GM21619 (cell line): ENCODE results near the gene CA6.
"Not testable (repeated sequence)": the region's sequence is repeated elsewhere in the genome, so short reads cannot be mapped to it uniquely, and the experiment has no call there.

Experiments
- ATAC-seq: cut with Tn5 transposase; IDR thresholded peaks from one replicate; pipeline ENCODE4 v1.9.1; 2021; ENCODE audit not compliant: unreplicated experiment

Gene CA6

DNA sequence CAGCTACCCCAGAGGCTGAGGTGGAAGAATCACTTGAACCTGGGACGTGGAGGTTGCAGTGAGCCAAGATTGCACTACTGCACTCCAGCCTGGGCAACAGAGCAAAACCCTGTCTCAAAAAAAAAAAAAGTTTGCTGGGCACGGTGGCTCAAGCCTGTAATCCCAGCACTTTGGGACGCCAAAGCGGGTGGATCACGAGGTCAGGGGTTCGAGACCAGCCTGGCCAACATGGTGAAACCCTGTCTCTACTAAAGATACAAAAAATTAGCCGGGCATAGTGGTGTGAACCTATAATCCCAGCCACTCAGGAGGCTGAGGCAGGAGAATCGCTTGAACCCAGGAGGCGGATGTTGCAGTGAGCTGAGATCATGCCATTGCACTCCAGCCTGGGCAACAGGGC, 23.2 kb downstream of the CA6 start:
- not testable (repeated sequence) for ATAC-seq

DNA sequence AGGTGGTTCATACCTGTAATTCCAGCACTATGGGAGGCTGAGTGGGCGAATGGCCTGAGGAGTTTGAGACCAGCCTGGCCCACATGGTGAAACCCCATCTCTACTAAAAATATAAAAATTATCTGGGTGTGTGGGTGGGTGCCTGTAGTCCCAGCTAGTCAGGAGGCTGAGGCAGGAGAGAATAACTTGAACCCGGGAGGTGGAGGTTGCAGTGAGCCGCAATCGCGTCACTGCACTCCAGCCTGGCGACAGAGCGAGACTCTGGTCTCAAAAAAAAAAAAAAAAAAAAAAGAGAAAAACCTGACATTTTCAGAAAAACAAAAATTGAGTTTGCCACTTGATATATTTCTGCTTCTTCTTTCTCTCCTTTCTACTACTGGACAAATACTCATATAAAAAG, 24.3 kb downstream of the CA6 start:
- no peak for ATAC-seq

- no peak for ATAC-seq
Observed at GRCh38 chr1:8970870-8971337, 25.2 kb downstream of the CA6 start.

GRCh38 chr1:8974551-8974950, 28.9 kb downstream of the CA6 start:
- no peak for ATAC-seq

DNA sequence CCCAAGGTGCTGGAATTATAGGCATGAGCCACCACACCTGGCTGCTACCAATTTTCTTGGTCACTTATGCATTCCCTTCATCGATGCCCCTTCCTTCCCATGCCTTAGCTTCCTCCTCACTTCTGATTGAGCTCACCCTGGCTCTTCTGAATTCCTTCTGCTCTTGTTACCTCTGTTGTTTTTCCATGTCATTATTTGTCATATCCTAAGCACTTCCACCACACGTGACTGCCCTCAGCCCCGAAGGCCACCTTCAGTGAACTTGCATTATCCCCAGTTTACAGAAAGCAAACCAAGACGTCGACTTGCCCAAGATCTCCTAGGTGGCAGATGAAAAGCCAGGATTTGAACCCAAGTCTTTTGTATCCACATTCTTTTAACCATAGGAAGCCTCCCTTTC, 30.7 kb downstream of the CA6 start:
- ATAC-seq, result no peak

DNA sequence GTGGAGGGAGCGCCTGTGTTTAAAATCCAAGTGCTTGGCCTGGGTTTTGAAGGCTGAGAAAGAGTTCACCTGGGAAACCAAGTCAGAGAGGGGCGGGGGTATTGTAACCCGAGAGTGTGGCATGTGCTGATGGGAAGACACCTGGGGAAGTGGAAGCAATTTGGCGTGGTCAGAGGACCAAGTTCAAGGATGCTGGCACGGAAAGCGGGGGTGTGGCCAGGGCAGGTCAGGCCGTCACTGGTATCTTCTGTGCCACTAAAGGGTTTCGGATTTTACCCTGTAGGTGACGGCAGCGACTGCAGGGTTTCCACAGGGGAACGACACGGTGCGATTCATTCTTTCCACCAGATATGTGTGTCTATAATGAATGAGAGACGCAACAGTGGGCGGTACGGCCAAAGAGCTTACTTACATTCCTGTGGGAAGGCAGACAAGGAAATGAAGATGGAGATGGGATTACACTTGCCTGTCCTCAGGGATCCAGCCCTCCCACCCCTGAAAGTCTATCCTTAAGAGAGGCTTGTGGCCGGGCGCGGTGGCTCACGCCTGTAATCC, 31.3 kb downstream of the CA6 start:
- ATAC-seq, result no peak

DNA sequence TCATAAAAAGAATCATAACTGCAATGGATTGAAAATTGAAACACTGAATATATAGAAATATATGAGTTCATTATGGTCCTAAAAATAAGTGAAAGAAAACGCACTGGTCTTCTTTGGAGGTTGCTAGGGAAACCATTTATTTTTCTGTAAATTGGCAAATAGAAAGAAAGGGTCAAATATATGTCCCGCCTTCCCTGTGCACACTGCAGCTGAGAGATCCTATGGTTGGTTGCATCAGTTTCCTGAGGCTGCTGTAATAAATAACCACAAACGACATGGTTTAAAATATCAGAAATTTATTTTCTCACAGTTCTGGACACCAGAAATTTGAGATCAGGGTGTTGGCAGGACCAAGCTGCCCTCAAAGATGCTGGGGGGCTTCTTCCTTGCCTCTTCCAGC, 35.0 kb downstream of the CA6 start:
- ATAC-seq, result no peak

- no peak for ATAC-seq
Observed at GRCh38 chr1:8981169-8981568, 35.5 kb downstream of the CA6 start.

- ATAC-seq, result no peak
Observed at GRCh38 chr1:8984203-8984602, 38.5 kb downstream of the CA6 start.

DNA sequence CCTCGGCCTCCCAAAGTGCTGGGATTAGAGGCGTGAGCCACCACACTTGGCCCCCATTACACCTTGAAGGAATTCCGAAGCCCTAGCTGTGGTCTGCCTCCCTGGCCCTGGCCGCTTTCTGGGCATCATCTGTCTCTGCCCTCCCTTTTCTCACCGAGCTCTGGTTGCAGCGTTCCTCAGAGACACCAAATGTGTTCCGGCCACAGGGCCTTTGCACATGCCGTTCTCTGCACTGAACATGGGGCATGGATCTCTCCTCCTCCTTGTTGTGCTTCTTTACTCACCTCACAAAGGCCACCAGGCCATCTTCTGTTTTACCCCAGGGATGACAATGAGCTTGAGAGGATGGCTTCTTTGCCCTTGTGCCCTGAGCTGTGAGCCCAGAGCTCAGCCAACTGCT, 39.3 kb downstream of the CA6 start:
- no peak for ATAC-seq

DNA sequence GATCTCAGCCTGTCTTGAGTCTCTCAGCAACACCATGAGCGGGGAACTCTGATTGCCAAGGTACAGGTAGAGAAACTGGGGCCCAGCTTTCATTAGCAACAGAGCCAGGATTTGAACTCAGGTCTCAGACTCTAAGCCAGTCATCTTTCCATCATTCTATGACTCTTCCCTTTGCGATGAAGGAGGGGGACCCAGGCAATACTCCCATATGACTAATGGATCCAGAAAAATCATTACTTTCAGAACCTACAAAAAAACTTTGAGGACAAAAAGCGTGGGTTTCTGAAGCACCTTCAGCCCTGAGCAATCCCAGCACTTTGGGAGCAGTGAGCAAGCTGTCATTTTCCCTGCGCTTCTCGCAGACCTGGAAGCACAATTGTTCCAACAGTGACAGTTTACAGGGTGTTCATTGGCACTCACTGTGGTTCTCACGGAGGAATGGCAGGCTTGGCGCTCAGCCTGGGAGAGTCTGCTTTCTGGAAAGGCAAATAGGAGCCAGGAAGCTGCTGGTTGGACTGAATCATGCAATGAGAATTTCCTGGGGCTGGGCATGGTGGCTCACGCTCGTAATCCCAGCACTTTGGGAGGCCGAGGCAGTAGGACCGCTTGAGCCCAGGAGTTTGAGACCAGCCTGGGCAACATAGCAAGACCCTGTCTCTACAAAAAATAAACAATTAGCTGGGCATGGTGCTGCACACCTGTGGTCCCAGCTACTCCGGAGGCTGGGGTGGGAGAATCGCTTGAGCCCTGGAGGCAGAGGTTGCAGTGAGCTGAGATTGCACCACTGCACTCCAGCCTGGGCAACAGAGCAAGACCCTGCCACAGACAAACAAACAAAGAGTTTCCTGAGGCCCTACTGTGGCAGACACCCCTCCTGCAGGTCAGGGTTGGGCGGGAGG, 40.5 kb downstream of the CA6 start:
- ATAC-seq, result no peak

DNA sequence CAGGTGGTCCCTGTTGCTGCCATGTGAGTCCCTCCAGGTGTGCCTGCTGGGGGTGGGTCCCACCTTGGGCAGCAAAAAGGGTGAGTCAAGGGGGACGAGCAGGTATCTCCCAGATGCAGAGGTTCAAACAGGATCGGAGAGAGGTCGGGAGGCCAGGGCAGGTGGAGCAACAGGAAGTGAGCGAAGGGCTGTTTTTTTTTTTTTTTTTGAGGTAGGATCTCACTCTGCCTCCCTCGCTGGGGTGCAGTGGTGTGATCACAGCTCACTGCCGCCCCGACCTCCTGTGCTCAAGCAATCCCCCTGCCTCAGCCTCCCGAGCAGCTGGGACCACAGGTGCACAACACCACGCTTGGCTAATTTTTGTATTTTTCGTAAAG, 41.1 kb downstream of the CA6 start:
- no peak for ATAC-seq

- ATAC-seq, result no peak
Observed at GRCh38 chr1:8987881-8988617, 42.4 kb downstream of the CA6 start.

- ATAC-seq, result no peak
Observed at GRCh38 chr1:8988618-8988967, 42.9 kb downstream of the CA6 start.

GRCh38 chr1:8989061-8989460, 43.4 kb downstream of the CA6 start:
- ATAC-seq, result no peak

GRCh38 chr1:8989821-8990220, 44.2 kb downstream of the CA6 start:
- no peak for ATAC-seq

GRCh38 chr1:8992936-8993687, 47.4 kb downstream of the CA6 start:
- no peak for ATAC-seq

DNA sequence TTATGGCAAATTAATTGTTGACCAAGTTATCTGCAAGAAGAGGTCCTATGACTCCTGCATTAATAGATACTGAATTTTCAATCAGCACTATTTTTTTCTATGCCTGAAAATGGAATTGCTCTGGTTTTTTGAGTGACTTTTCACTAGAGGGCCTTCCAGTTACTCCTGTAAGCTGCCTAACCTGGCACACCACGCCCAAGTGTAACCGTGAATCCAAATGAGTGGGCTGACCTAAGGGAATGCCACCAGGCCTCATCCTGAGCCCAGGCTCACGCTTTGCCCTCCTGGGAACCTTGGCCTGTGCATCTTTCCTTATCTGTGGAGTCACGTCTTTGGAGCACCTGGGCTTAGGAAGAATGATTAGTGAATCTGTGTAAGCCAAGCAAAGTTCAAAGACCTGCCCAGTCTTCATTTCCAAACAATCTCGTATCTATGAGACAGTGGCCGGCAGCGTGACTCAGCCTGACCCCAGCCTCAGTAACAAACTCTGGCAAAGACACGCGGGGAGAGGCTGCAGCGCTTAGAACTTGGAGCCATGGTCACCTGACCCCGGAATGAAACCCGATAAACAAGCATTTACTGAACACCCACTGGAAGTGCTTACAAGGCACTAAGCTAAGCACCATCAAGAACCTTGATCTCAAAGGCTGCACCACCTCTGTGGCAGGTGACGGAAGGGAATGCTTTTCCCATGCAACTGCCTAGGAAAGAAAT, 48.5 kb downstream of the CA6 start:
- not testable (repeated sequence) for ATAC-seq

DNA sequence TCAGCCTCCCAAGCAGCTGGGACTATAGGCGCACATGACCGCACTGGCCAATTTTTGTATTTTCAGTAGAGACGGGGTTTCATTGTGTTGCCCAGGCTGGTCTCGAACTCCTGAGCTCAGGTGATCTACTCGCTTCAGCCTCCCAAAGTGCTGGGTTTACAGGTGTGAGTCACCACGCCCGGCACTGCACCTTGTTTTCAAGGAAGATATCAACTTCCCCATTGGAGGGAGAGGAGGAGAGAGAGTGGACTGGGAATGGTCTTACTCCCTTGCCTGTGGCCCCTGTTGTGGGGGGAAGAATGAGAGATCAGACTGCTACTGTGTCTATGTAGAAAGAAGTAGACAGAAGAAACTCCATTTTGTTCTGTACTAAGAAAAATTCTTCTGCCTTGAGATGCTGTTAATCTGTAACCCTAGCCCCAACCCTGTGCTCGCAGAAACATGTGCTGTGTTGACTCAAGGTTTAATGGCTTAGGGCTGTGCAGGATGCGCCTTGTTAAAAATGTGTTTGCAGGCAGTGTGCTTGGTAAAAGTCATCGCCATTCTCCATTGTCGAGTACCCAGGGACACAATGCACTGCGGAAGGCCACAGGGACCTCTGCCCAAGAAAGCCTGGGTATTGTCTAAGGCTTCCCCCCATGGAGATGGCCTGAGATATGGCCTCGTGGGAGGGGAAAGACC, 56.0 kb downstream of the CA6 start:
- ATAC-seq, result not testable (repeated sequence)

GRCh38 chr1:9002215-9002560, 56.5 kb downstream of the CA6 start:
- ATAC-seq, result not testable (repeated sequence)
